Gastroesophageal sphincter (tissue), 3 donors: Measurements from ENCODE around the gene VPS29.
"Not testable (repeated sequence)": the region's sequence is repeated elsewhere in the genome, so short reads cannot be mapped to it uniquely, and the experiment has no call there.

Source experiments
- CTCF ChIP-seq, 4 experiments: fragments of 200-600 bp in 2 of 4; fragments of 450-650 bp in 2 of 4; sonication (generic) in 1 of 4; IDR thresholded peaks; one replicate each; pipeline ENCODE4 v1.5.1; 2017 to 2019; ENCODE audit warnings: antibody characterized with exemption in 4 of 4, mild to moderate bottlenecking in 2 of 4, moderate library complexity in 2 of 4
- POLR2A ChIP-seq, 2 donors: fragments of 450-650 bp; IDR thresholded peaks; one replicate each; pipeline ENCODE4 v1.6.1; 2017; ENCODE audit warnings: antibody characterized with exemption in 2 of 2, mild to moderate bottlenecking in 2 of 2, moderate library complexity in 1 of 2
- POLR2AphosphoS5 ChIP-seq: sonication (generic); formaldehyde crosslinking; IDR thresholded peaks from one replicate; pipeline ENCODE4 v1.6.1; 2017; ENCODE audit warnings: antibody characterized with exemption

DNA sequence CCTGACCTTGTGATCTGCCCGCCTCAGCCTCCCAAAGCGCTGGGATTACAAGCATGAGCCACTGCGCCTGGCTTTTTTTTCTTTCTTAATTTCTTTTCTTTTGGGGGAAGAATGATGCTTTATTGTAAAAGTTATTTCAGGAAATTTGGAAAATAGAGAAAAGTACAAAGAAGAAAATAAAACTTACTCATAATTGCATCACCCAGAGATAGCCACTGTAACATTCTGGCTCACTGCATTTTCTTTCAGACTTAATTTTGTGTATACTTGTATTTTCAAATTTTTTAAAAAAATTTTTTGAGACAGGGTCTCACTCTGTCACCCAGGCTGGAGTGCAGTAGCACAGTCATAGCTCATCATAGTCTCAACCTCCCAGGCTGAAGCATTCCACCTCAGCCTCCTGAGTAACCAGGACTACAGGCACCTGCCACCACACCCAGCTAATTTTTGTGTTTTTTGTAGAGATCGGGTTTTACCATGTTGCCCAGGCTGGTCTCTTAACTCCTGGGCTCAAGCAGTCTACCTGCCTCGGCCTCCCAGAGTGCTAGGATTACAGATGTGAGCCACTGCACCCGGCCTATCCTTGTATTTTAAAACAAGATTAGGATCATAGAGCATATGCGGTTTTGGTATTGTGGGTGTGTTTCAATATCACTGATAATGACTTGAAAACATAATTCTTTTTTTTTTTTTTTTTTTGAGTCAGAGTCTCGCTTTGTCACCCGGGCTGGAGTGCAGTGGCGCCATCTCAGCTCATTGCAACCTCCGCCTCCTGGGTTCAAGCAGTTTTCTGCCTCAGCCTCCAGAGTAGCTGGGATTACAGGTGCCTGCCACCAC, 19.2 kb upstream of the VPS29 start:
- not testable (repeated sequence) for TF ChIP-seq CTCF (IDR thresholded peaks at IDR 0.05); POLR2AphosphoS5; POLR2A (IDR thresholded peaks at IDR 0.05)
